Activated B cell treated with CpG ODN at 0.5 μM for 24 hours (primary cell): Measurements from ENCODE around the gene TMEM235. TPM values are rescaled to one million over a fixed set of nuclear protein-coding genes. Genes with fewer than 3 reads are reported as not detected.

ENCODE experiments used
- ATAC-seq: fragments of 200-7000 bp; cut with Tn5 transposase; one replicate; pipeline ENCODE4 v1.10.0; 2021; ENCODE audit warnings: low read depth, mild to moderate bottlenecking, moderate library complexity
- CTCF ChIA-PET: fragments of 350-600 bp; sonication (Branson Sonifier 250); formaldehyde crosslinking; loops from one replicate; lab custom pipeline; 2021; ENCODE audit warnings: antibody characterized with exemption; lab: Charles Lee
- POLR2A ChIA-PET: fragments of 350-600 bp; sonication (Branson Sonifier 250); formaldehyde crosslinking; loops from one replicate; lab custom pipeline; 2021; ENCODE audit warnings: antibody characterized with exemption; lab: Charles Lee
- DNase-seq: peaks from one replicate; pipeline ENCODE4 v3.0.0; 2022
- H3K27ac Mint-ChIP-seq: one replicate; pipeline ENCODE4 v1.8.0; 2020; ENCODE audit warnings: mixed read lengths
- H3K27me3 Mint-ChIP-seq: one replicate; pipeline ENCODE4 v1.8.0; 2021; ENCODE audit warnings: mixed read lengths
- H3K36me3 Mint-ChIP-seq: one replicate; pipeline ENCODE4 v1.8.0; 2021; ENCODE audit warnings: low read depth, mixed read lengths
- H3K4me1 Mint-ChIP-seq: one replicate; pipeline ENCODE4 v1.8.0; 2021; ENCODE audit warnings: mixed read lengths
- H3K4me3 Mint-ChIP-seq: one replicate; pipeline ENCODE4 v1.8.0; 2020; ENCODE audit warnings: mild to moderate bottlenecking, mixed read lengths
- H3K9me3 Mint-ChIP-seq: one replicate; pipeline ENCODE4 v1.8.0; 2020; ENCODE audit warnings: mixed read lengths
- intact Hi-C: fragments of 100-400 bp; cut with micrococcal nuclease; formaldehyde crosslinking; loops from one replicate; pipeline ENCODE4 v1.15.1; 2024
- total RNA-seq: library from RNA; stranded (reverse); gene quantifications from 2 replicates; pipeline ENCODE4 v1.2.3, GENCODE V29; 2022
- TF ChIP-seq, protein P1 (sequence below): fragments of 200-600 bp; IDR thresholded peaks from one replicate; pipeline ENCODE4 v1.8.0; 2022; ENCODE audit warnings: antibody characterized with exemption, mild to moderate bottlenecking

Gene TMEM235
- total RNA-seq, 1 donor from 2014 or later = not detected

DNA sequence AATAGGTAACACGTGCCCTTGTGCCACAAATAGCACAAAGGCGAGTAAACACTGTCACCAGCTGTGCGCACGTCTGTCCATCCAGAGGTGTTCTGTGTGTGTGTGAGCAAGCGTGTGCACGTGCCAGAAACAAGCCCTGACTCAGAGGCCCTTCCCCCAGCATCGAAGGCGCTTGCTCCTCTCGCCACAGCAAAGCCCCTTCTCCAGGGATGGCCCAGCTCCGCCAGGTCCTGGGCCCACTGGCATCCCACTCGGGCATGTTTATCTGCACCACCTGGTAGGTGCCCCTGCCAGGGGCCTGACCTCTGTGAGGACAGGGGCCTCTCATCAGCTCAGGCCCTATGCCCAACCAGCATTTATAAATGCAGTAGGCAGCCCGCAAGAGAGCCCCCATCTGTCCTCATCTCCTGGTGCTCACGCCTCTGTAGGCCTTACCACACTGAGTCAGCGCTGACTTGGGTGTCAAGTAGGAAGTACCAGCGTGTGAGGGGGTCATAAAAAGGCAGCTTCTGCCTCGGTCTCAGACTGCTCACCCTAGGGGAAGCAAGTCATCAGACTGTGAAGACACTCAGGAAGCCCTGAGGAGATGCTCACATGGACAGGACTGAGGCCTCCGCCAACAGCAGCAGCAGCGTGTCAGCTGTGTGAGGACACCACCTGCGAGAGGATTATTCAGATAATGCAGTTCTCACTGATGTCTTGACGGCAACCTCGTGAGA is 10.8 kb downstream of the TMEM235 start:
- DNase-seq (no peak), ATAC-seq (peak; percentile 81)
- peak overlapping the region; percentile 86 for H3K27ac Mint-ChIP-seq
- POLR2A ChIA-PET = interaction anchor here (0.5 to 2.1 kb wide), 12 partner anchors 8 to 1277 kb away, joined by 3 to 13 read pairs (median 3); no protein-coding TSS in a partner anchor
- H3K36me3 Mint-ChIP-seq = no peaks in the 10 kb centered on the region
- peaks cover 42% of the 10 kb centered on the region for H3K4me1 Mint-ChIP-seq
- H3K9me3 Mint-ChIP-seq = no peaks in the 10 kb centered on the region
- TF ChIP-seq, protein P1, sequence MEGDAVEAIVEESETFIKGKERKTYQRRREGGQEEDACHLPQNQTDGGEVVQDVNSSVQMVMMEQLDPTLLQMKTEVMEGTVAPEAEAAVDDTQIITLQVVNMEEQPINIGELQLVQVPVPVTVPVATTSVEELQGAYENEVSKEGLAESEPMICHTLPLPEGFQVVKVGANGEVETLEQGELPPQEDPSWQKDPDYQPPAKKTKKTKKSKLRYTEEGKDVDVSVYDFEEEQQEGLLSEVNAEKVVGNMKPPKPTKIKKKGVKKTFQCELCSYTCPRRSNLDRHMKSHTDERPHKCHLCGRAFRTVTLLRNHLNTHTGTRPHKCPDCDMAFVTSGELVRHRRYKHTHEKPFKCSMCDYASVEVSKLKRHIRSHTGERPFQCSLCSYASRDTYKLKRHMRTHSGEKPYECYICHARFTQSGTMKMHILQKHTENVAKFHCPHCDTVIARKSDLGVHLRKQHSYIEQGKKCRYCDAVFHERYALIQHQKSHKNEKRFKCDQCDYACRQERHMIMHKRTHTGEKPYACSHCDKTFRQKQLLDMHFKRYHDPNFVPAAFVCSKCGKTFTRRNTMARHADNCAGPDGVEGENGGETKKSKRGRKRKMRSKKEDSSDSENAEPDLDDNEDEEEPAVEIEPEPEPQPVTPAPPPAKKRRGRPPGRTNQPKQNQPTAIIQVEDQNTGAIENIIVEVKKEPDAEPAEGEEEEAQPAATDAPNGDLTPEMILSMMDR = no peak
- intact Hi-C loops = loop anchor here (1.0 kb wide), 1 partner anchor 9 kb away; no protein-coding TSS in a partner anchor
- H3K27me3 Mint-ChIP-seq = no peaks in the 10 kb centered on the region
- CTCF ChIA-PET = interaction anchor here (1.2 kb wide), 1 partner anchor 9 kb away, joined by 11 read pairs; no protein-coding TSS in a partner anchor
- H3K4me3 Mint-ChIP-seq = peak overlapping the region; percentile 28

DNA sequence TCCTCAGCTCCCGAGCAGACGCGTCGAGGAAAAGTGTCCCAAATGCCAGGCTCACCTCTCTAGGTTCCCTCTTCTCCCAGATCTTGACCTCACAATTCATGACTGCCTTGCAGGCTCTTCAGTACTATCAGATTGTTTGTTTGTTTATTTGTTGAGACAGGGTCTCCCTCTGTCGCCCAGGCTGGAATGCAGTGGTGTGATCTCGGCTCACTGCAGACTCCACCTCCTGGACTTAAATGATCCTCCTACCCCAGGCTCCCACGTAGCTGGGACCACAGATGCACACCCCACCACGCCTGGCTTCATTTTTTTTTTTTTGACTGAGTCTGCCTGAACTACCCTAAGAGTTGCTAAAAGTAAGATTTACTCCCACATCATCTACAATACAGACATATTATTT is 15.9 kb downstream of the TMEM235 start:
- CTCF ChIA-PET = no interaction called here

DNA sequence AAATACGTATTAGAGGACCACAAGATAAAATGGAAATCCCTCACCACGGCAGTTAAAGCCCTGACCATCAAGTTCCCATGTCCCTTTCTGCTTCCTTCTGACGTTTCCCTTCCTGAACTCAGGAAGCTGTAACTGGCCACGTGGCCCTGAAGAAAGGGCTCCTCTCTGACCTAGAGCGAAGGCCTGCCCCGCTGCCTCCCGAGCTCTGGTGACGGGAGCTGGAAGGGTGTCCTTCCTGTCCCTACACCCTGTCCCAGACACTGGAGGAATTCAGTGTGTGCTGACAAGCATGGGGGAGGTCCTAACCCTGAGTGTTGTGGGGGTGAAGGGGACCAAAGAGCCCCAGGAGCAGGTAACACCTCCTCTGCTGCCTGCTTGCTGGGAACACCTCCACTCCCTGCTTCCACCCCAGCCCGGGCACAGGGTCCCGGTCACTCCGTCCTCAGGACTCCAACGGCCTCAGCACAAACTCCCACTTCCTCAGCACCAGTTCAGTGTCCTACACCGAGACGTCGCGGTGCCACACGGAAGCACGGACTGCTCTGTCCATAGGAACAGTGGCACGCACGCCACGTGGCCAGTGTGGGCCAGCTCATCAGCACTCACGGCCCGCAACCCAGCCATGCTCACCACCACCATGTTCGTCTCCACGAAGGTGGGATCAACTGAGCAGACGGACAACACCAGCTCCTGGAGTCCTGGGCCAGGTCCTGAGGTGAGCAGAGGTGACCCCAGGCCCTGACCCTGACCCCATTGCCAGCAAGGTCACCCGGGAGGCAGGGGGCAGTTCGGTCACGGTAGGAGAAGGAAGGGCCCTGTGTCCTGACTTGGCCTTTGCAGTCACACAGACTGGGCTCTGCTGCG is 16.9 kb downstream of the TMEM235 start:
- TF ChIP-seq, protein P1 = no peak
- intact Hi-C loops = no loop called here
- Mint-ChIP-seq H3K27ac (no peak overlapping the region), H3K4me1 (peaks cover 33% of the 10 kb centered on the region), H3K36me3 (no peaks in the 10 kb centered on the region), H3K9me3 (no peaks in the 10 kb centered on the region), H3K27me3 (no peaks in the 10 kb centered on the region), H3K4me3 (no peak overlapping the region)
- ATAC-seq (no peak), DNase-seq (no peak)
- ChIA-PET CTCF (interaction anchor here (0.6 to 5.1 kb wide), 3 partner anchors 134 to 173 kb away, joined by 3 to 59 read pairs (median 3); no protein-coding TSS in a partner anchor), POLR2A (interaction anchor here (0.6 to 0.8 kb wide), 3 partner anchors 20 to 117 kb away, joined by 3 to 6 read pairs (median 5); no protein-coding TSS in a partner anchor)

More for the DNA sequence above, 15.9 kb downstream of the TMEM235 start:
- POLR2A ChIA-PET = interaction anchor here (0.7 to 0.9 kb wide), 4 partner anchors 9 to 117 kb away, joined by 3 read pairs; no protein-coding TSS in a partner anchor
- ATAC-seq = no peak
- Mint-ChIP-seq H3K9me3 (no peaks in the 10 kb centered on the region), H3K27ac (no peak overlapping the region), H3K27me3 (no peaks in the 10 kb centered on the region), H3K4me3 (no peak overlapping the region), H3K4me1 (peaks cover 34% of the 10 kb centered on the region), H3K36me3 (no peaks in the 10 kb centered on the region)
- no peak for DNase-seq
- TF ChIP-seq, protein P1 = no peak
- intact Hi-C loops = no loop called here

DNA sequence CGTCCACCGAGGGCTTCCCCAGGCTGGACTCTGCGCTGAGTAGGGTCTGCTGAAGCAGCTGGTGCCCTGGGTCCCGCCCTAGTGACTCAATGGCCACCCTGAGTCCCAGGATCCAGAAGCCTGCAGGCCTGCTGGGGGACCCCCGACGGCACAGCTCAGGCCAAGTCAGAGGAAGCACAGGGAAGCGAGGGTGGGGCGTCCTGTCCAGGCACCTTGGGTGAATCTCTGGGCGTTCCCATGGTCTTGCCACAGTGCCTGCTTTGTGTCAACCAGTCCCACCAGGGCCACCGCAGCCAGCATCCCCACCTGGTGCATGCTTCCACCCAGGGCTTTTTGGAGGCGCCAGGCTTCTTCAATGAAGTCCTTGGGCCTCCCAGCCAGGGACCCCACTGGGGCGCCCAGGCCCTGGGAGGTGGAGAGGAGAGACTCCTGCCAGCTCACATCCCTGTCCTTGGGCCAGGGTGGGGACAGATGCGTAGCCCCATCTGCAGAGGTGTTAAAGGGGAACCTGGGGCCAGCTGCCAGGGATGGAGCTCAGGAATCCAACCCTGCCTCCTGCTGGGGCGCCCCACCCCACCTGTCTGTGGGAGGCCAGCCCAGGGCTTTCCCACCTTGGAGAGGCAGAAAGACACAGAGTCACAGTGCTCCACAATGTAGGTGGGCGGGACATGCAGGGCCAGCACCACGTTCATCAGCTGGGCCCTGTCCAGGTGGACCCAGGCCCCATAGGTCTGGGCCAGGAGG is 17.8 kb downstream of the TMEM235 start:
- Mint-ChIP-seq H3K27me3 (no peaks in the 10 kb centered on the region), H3K27ac (no peak overlapping the region), H3K9me3 (no peaks in the 10 kb centered on the region), H3K4me3 (no peak overlapping the region), H3K36me3 (no peaks in the 10 kb centered on the region), H3K4me1 (peaks cover 31% of the 10 kb centered on the region)
- POLR2A ChIA-PET = interaction anchor here (0.6 to 2.5 kb wide), 6 partner anchors 21 to 137 kb away, joined by 3 to 6 read pairs (median 4); partner anchors contain the start of gene SOCS3
- TF ChIP-seq, protein P1 = no peak
- no peak for ATAC-seq
- CTCF ChIA-PET = interaction anchor here (1.7 to 5.1 kb wide), 5 partner anchors 87 to 172 kb away, joined by 4 to 59 read pairs (median 20); no protein-coding TSS in a partner anchor
- intact Hi-C loops = no loop called here
- no peak for DNase-seq
